Activated CD8-positive, alpha-beta memory T cell treated with anti-CD3 and anti-CD28 coated beads for 48 hours (primary cell): Measurements from ENCODE around the gene ANKS1B.
A peak's percentile ranks its signal among the peaks of the same experiment; 100 is the strongest.

Experiments used
- DNase-seq, 3 experiments: peaks; one replicate each; pipeline ENCODE4 v3.0.0-alpha.2; 2020; ENCODE audit warnings: low read depth in 2 of 3, low spot score in 2 of 3

ANKS1B gene

DNA sequence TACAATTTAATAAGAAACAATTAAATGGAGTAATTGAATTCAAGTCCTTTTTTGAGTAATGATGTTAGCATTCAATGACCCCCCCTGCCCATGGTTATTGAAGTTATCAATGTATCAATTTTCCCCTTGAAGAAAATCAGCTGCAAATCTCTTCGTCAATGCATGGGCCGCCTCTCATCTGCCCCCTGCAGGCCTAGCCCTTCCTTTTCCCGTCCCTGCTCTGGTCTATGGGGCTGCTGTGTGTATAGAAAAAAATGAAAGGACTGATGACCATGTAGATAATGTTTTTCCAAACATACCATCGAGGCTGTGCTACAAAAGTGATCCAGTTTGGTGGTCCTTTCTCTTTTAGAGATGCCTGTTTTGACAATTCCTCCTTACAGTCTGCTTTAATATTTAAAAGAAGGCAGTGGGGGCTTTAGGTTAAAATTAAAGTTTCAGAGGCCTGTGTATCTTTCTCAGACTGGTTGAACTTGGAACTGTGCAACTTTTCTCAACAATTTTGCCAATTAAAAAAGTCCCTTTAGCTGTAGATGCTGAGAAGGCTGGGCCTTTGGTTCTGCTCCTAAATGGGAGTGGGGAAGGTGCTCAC lies 1241.3 kb downstream of the ANKS1B start:
- no peak for DNase-seq

GRCh38 chr12:98741556-98742265 lies 1243.0 kb downstream of the ANKS1B start:
- DNase-seq = no peak

DNA sequence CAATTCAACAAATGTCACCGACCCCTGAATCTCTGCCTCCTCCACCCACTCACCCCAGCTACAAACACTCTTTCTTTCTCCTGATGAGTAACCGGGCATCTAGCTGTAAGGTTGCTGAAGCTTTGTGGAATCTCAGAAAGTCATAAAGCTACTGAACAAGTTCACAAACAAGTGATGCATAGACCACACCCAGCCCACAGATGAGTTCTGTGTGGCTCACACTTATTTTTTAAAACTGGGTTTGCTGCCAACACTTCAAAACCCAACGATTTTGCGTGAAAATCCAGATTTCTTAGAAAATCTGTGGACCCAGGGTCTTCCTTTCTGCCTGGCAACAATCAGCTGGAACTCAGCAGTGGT lies 1243.6 kb downstream of the ANKS1B start:
- peak in 1 of 3 experiments; percentile 20 for DNase-seq

DNA sequence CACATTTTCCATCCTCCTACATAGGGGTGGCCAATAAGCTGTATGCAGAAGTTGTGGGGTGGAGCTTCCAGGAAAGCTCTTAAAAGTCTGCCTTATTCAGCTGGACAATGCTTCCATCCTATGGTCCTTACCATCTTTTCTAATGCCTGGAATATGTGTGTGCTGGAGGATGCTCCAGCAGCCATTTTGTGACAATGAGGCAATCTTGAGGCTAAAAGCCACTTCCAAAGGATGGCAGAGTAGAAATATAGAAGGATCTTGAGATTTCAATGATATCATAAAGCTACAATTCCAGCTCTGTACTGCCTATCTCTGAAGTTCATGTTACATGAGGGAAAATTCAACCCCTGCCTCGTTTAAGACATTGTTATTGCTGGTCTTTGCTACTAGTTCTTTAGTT lies 1244.0 kb downstream of the ANKS1B start:
- no peak for DNase-seq

GRCh38 chr12:98738539-98738938 lies 1246.2 kb downstream of the ANKS1B start:
- DNase-seq = no peak

DNA sequence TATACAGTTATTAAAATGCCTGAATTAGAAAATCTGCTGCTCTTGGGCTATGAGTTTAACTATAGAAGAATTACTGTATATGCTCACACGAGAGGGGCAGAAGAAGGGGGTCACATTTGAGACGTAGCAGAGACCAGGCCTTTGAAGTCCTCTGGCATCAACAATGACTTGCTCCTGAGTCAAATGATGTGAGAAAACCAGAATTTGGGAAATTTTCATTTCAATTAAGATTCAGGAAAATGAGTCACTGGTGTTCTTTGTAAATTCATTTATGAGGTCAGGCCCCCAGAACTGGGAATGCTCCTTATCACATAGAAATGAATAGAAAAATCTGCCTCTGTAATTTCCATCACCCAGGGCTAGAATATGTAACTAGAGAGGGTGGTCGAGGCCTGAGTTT lies 1246.7 kb downstream of the ANKS1B start:
- no peak for DNase-seq

GRCh38 chr12:98737322-98737712 lies 1247.4 kb downstream of the ANKS1B start:
- DNase-seq = no peak

DNA sequence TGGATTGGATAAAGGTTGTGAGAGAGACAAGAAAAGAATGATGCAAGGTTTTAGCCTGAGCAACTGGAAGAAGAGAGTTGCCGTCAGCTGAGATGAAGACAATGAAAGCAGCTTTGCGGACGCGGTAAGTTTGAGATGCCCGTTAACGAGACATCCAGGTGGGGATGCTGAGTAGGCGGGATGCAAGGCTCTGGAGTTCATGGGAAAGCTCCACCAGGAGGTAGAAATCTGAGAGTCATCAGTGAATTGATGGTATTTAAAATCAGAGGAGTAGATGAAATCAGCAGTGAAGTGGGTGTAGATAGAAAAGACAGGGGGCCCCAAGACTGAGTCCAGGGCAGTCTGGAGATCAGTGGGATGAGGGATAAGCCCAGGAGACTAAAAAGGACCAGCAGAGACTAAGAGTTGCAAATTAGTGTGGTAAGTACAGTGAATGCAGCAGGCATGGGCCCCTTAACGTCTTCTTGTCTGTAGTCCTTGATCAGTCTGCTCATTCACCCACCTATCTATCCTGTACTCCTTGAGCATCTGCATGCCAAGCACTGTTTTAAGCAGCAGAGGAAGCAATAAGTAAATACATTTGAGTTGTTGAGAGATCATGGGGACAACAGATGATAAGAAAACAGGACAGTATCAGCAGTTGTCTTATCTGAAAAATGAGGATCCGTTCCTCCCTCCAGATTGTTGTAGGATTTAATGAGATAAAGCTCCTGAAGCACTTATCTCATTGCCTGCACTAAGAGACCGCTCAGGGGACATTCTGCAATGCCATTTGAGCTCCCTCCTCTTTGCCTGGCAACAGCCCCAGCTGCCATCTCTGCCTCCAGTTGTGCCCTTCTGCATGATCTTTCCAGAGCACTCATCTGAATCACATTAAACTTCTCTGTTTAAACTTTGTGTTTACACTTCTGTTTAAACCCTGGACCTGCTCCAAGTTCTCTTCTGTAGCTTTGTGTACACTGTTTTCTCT lies 1248.1 kb downstream of the ANKS1B start:
- no peak for DNase-seq

GRCh38 chr12:98735821-98736220 lies 1248.9 kb downstream of the ANKS1B start:
- DNase-seq = no peak

DNA sequence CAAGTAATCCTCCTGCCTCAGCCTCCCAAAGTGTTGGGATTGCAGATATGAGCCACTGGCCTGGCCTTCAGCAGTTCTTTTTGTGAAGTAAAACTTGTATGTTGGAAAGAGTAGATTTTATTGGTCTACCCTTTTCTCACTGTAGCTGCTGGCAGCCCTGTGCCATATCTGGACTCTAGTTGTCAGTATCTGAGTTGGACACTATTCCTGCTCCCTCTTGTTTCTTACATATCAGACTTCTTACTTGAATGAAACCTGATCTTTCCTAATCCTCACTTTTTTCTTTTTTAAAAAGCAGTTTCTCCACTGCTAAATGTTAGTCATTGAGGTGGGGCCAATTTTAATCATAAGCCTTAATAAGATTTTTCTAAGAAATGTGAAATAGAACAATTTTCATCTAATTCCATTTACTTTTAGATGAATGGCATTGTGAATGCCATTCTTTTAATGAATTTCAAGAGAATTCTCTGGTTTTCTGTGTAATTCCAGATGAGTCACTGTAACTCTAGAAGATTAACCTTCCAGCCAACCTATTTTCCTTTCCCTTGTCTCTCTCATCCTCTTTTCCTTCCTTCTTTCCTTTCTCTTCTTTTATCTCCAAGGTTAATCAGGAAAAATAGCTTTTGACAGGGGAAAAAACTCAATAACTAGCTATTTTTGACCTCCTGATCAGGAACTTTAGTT lies 1250.9 kb downstream of the ANKS1B start:
- DNase-seq = no peak

- no peak for DNase-seq
Observed at GRCh38 chr12:98730412-98730811, 1254.3 kb downstream of the ANKS1B start.

GRCh38 chr12:98727196-98727595 lies 1257.5 kb downstream of the ANKS1B start:
- DNase-seq = no peak

DNA sequence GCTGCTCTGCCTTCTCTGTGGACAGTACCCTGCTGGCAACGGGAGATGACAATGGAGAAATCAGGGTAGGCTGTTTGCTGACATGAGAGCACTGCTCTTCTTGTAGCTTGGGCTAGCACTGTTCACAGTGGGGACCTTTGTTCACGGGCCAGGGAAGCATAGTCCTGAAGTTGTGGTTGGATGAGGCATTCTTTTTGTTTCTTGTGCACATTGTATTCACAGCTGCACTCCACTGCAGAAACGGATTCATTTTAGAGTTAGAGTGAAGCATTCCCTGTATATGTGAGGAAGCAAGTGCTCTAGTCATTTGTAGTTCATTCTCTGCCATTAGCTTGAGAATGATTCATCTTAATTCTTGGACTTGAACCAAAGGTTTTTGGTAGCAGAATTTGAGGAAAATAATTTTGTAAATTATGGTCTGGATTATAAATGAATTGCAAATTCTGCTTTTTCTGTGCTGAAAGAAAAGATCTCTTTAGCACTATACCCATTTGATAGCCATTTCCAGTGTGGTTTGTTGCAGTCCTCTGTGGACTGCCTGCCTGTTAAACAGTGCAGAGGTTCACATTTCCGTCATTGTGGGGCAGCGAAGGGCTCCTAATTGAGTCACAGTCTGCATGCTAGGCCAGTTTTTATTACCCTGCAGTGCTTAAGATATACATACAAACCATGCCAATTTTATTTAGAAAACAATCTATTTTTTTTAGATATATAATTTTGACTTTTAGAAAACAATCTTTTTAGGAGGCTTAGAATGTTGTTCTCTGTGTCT lies 1259.1 kb downstream of the ANKS1B start:
- no peak for DNase-seq

DNA sequence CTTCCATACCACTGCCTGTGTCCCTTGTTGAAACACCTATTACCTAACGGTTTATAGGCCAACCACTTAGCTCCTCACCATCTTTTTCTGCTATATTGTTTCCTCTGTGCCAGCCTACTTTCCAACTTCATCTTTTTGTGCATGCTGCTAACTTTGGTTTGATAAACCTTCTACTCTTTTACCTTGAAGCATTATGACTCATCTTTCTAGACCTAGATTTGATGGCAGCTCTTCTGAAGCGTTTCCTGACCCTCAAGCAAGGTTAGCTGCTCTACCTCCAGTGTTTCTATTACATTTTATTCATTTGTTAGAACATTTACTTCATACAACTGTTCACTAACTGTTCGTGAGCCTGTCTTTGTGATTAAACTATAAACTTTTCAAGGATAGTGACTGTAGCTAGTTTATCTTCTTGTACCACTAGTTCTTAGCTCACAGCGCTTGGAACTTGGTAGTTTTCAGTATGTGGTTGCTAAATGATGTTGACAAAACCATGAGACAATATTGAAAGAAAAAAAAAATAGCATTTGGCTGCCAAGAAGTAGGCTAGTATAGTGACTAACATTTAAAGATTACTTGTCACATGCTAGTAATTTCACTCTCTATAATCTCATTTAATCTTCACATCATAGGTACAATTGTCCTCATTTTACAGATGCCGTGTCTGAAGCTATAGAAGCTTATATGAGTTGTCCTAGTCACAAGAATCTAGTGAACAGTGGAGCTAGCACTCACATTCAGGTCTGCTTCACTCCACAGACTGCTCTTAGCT lies 1260.2 kb downstream of the ANKS1B start:
- DNase-seq = no peak

GRCh38 chr12:98721204-98721702 lies 1263.5 kb downstream of the ANKS1B start:
- DNase-seq = no peak

DNA sequence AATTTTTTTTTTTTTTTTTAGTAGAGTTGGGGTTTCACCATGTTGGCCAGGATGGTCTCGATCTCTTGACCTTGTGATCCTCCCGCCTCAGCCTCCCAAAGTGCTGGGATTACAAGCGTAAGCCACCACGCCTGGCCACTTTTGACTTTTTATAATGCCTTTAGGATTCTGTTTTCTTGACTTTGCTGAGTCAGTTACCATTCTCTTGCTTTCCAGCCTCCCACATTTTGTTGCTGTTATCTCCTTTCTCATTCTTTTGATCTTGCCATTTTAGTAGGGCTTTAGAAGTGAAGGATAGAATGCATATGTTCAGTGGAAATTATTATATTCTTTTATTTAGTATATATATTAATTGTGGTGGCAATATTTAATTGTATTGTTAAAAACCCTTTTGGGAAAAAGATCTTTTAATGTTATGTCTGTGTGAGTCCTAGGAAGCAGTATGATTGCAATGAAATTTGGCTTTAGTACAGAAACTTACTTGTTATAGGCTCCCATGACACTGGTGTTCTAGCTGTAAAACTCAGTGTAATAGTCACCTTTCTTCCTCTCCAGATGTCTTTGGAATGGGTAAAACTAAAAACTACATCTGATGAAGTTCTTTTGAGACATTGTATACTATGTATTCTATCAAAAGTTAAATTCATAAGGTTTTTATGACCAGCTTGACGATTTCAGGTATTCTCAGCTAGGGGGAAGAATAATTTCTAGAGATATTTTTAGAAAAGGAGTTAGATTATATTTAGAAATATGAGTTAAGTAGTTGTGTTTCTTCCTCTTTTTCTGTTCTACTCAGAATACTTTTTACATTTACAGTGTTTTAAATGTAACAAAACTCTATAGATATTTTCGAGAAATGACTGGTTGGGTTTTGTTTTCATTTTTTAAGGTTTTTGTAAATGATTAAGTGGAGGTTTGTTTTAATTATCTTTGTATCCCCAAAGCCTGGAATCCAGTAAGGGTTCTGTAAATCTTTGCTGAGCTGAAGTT lies 1264.9 kb downstream of the ANKS1B start:
- no peak for DNase-seq

DNA sequence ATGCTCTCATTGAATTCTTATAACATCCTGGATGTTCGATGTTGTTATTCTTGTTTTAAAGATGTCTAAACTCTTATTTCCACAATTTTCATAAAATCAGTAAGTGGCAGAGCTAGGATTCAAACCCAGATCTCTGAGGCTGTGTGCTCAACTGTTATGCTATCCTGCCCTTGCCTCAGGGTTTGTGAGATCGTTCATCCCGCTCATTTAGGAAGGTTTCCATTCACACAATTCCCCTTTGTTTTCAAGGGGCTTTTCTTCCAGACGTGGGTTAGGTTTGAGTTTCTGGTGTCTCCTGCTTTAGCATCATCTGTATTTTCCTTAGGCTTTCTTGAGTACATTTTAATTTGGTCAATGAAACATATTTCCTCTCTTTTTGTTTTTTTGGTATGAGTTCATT lies 1270.3 kb downstream of the ANKS1B start:
- no peak for DNase-seq

DNA sequence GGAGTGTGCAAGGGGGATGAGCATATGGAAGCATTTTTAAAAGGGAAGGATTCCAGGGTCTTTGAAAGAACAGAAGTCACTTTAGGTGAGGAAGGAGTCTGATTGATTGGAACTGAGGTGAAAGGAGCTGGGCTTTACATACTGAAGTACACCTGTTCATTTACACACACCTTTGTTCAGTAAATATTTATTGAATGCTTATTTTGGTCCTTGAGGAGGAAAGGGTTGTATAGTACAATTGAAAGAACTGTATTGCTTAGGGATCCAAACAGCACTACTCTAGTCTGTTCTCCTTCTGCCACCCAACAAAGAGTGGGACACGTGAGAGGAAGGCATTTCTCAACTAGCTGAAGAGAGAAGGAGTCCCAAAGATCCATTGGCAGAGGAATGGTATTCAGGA lies 1275.7 kb downstream of the ANKS1B start:
- no peak for DNase-seq

GRCh38 chr12:98701166-98701565 lies 1283.6 kb downstream of the ANKS1B start:
- DNase-seq = no peak
